Measurements from ENCODE around the gene UEVLD.

DNA sequence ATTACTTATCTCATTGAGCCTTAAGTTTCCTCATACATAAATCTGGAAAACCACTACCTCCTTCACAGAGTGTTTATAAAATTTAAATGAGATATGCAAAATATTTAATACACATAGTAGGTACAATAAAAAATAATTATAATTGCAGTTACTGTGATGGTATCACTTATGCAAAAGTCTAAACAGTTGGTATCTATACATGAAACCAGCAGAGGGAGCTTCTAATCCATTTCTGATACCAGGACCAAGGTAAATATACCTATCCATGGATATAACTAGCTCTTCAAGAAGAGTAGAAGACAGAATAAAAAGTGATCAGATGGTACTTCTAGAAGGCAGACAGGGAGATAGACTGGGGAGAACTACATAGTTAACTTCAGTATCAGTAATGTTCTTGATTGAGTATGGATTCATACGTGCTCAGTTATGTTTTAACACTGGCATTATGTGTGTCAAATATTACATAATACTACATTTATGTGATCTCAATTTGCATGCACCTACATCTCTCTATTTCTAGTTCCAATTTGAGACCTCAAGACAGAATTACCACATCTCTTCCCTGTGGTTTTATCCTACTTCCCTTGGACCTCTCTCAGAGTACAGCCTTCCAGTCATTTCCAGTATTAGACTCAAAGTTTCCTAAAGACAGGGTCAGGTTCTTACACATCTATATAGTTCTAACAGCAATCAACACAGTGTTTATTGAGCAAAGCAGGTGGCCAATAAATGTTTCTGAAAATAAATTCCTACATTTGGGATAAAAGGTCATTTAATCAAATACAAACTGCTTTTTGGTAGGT lies 48.1 kb downstream of the UEVLD start:
- TF ChIP-seq, protein P1, sequence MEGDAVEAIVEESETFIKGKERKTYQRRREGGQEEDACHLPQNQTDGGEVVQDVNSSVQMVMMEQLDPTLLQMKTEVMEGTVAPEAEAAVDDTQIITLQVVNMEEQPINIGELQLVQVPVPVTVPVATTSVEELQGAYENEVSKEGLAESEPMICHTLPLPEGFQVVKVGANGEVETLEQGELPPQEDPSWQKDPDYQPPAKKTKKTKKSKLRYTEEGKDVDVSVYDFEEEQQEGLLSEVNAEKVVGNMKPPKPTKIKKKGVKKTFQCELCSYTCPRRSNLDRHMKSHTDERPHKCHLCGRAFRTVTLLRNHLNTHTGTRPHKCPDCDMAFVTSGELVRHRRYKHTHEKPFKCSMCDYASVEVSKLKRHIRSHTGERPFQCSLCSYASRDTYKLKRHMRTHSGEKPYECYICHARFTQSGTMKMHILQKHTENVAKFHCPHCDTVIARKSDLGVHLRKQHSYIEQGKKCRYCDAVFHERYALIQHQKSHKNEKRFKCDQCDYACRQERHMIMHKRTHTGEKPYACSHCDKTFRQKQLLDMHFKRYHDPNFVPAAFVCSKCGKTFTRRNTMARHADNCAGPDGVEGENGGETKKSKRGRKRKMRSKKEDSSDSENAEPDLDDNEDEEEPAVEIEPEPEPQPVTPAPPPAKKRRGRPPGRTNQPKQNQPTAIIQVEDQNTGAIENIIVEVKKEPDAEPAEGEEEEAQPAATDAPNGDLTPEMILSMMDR (IDR thresholded peaks at IDR 0.05), result peak in 3 of 4 experiments; percentile 31 to 59 (median 54)
- TF ChIP-seq POLR2A (IDR thresholded peaks at IDR 0.05), result no peak
